HCT116 (cell line): ENCODE results near the gene MAPK8IP3. TPM values are rescaled to one million over a fixed set of nuclear protein-coding genes. Genes with fewer than 3 reads are reported as not detected.

Experiments used
- ATAC-seq: fragments of 200-7000 bp; cut with Tn5 transposase; 2 replicates; pipeline ENCODE4 v1.9.1; 2020; ENCODE audit warnings: mild to moderate bottlenecking, moderate library complexity
- BruUV-seq: library from RNA; stranded (reverse); fragments of 400-500 nt; replicated peaks from 2 replicates; lab custom pipeline; 2021; lab: Mats Ljungman, UMichigan
- CTCF ChIA-PET: fragments of 300-600 bp; sonication (Branson Sonifier 250); formaldehyde crosslinking; loops from one replicate; lab custom pipeline; 2021; ENCODE audit warnings: antibody characterized with exemption; lab: Charles Lee
- POLR2A ChIA-PET: fragments of 300-600, 350-600 bp; sonication (Branson Sonifier 250); formaldehyde crosslinking; loops from one replicate; lab custom pipeline; 2021; ENCODE audit warnings: antibody characterized with exemption; lab: Charles Lee
- RAD21 ChIA-PET, 2 experiments: fragments of 300-600 bp; sonication (Branson Sonifier 250); formaldehyde crosslinking; loops; one replicate each; lab custom pipeline; 2023; ENCODE audit warnings: low total read pairs in 2 of 2; ENCODE audit not compliant: uncharacterized antibody in 2 of 2, unreplicated experiment in 2 of 2, low non-redundant PET in 1 of 2; lab: Charles Lee
- DNase-seq: peaks from one replicate; pipeline ENCODE4 v3.0.0-alpha.2; 2010; ENCODE audit warnings: low read depth, low spot score
- H2AFZ ChIP-seq: fragments of 200-600 bp; shearing (Covaris generic), sonication (generic); 2 replicates; pipeline ENCODE4 v1.6.1; 2017; ENCODE audit warnings: low read depth, mixed run types, mixed read lengths, antibody characterized with exemption, low read length; ENCODE audit not compliant: poor library complexity, severe bottlenecking
- H3K27ac ChIP-seq: 2 replicates; pipeline ENCODE4 v1.5.1; 2012; ENCODE audit warnings: low read depth, low read length
- H3K27me3 ChIP-seq: fragments of 200-600 bp; sonication (generic); 2 replicates; pipeline ENCODE4 v1.6.1; 2016; ENCODE audit warnings: mixed run types, low read length, mixed read lengths; ENCODE audit not compliant: insufficient read depth
- H3K36me3 ChIP-seq, 2 experiments: fragments of 200-500 bp in 1 of 2; fragments of 200-600 bp in 1 of 2; sonication (Bioruptor generic) in 1 of 2; sonication (generic) in 1 of 2; 2 replicates each; pipeline versions ENCODE4 v1.5.1 to v1.6.1; 2014 to 2016; ENCODE audit warnings: low read length in 2 of 2, inconsistent platforms in 1 of 2, mixed read lengths in 1 of 2, mixed run types in 1 of 2; ENCODE audit not compliant: insufficient read depth in 2 of 2, control insufficient read depth in 1 of 2
- H3K4me1 ChIP-seq, 2 experiments: fragments of 200-600 bp in 1 of 2; sonication (generic) in 1 of 2; 2 replicates each; pipeline versions ENCODE4 v1.5.1 to v1.6.1; 2012 to 2017; ENCODE audit warnings: low read length in 2 of 2, inconsistent platforms in 1 of 2, mild to moderate bottlenecking in 1 of 2, mixed read lengths in 1 of 2, mixed run types in 1 of 2, moderate library complexity in 1 of 2; ENCODE audit not compliant: insufficient read depth in 2 of 2, control insufficient read depth in 1 of 2
- H3K4me2 ChIP-seq: fragments of 200-600 bp; sonication (generic); 2 replicates; pipeline ENCODE4 v1.6.1; 2017; ENCODE audit warnings: mixed run types, low read length, mixed read lengths
- H3K4me3 ChIP-seq, 2 experiments: fragments of 200-600 bp in 1 of 2; sonication (generic) in 1 of 2; replicated peaks in 1 of 2; 2 replicates each; pipeline ENCODE4 v1.5.1; 2011 to 2016; ENCODE audit warnings: low read length in 2 of 2, control low read depth in 1 of 2, low read depth in 1 of 2, mild to moderate bottlenecking in 1 of 2, mixed read lengths in 1 of 2, mixed run types in 1 of 2
- H3K79me2 ChIP-seq: fragments of 200-600 bp; sonication (generic); 2 replicates; pipeline ENCODE4 v1.6.1; 2017; ENCODE audit warnings: mild to moderate bottlenecking, mixed run types, low read length, moderate library complexity, mixed read lengths; ENCODE audit not compliant: insufficient read depth
- H3K9ac ChIP-seq: fragments of 200-600 bp; sonication (generic); 2 replicates; pipeline ENCODE4 v1.6.1; 2016; ENCODE audit warnings: low read length, mixed read lengths
- H3K9me2 ChIP-seq: fragments of 200-600 bp; sonication (generic), shearing (Covaris generic); 2 replicates; pipeline ENCODE4 v1.6.1; 2017; ENCODE audit warnings: mixed run types, mild to moderate bottlenecking, moderate library complexity; ENCODE audit not compliant: insufficient read depth
- H3K9me3 ChIP-seq, 2 experiments: fragments of 200-500 bp in 1 of 2; fragments of 200-600 bp in 1 of 2; sonication (Bioruptor generic) in 1 of 2; sonication (generic) in 1 of 2; 2 replicates each; pipeline ENCODE4 v1.6.1; 2014 to 2017; ENCODE audit warnings: low read length in 2 of 2, mixed read lengths in 2 of 2, inconsistent platforms in 1 of 2, low read depth in 1 of 2, mild to moderate bottlenecking in 1 of 2, mixed run types in 1 of 2, moderate library complexity in 1 of 2; ENCODE audit not compliant: control insufficient read depth in 1 of 2, insufficient read depth in 1 of 2
- H4K20me1 ChIP-seq: fragments of 200-600 bp; sonication (generic), shearing (Covaris generic); 2 replicates; pipeline ENCODE4 v1.6.1; 2017; ENCODE audit warnings: mixed run types, mild to moderate bottlenecking, moderate library complexity; ENCODE audit not compliant: insufficient read depth
- ATF3 ChIP-seq: IDR thresholded peaks from 2 replicates; pipeline ENCODE4 v1.6.1; 2012
- CBX3 ChIP-seq: IDR thresholded peaks from 2 replicates; pipeline ENCODE4 v1.6.1; 2012; ENCODE audit warnings: low read depth
- CEBPB ChIP-seq: IDR thresholded peaks from 2 replicates; pipeline ENCODE4 v1.6.1; 2012; ENCODE audit warnings: low read depth
- CTCF ChIP-seq, 3 experiments: fragments of 200-600 bp in 1 of 3; sonication (generic) in 1 of 3; IDR thresholded peaks in 2 of 3; conservative IDR thresholded peaks in 1 of 3; 2 replicates each; pipeline ENCODE4 v1.5.1; 2012 to 2017; ENCODE audit warnings: low read depth in 2 of 3, low read length in 2 of 3, antibody characterized with exemption in 1 of 3, borderline replicate concordance in 1 of 3, control low read depth in 1 of 3, mild to moderate bottlenecking in 1 of 3, mixed read lengths in 1 of 3, mixed run types in 1 of 3, moderate library complexity in 1 of 3; ENCODE audit not compliant: insufficient read depth in 1 of 3
- ELF1 ChIP-seq: IDR thresholded peaks from 2 replicates; pipeline ENCODE4 v1.6.1; 2012; ENCODE audit warnings: low read depth, borderline replicate concordance
- EZH2 ChIP-seq: fragments of 200-600 bp; sonication (generic); IDR thresholded peaks from 2 replicates; pipeline ENCODE4 v1.6.1; 2017; ENCODE audit warnings: antibody characterized with exemption, mixed run types
- EZH2phosphoT487 ChIP-seq: fragments of 200-600 bp; IDR thresholded peaks from 2 replicates; pipeline ENCODE4 v1.6.1; 2018; ENCODE audit warnings: antibody characterized with exemption, borderline replicate concordance
- FOSL1 ChIP-seq: IDR thresholded peaks from 2 replicates; pipeline ENCODE4 v1.6.1; 2012; ENCODE audit warnings: low read depth
- JUND ChIP-seq: IDR thresholded peaks from 2 replicates; pipeline ENCODE4 v1.6.1; 2012
- MAX ChIP-seq: IDR thresholded peaks from 2 replicates; pipeline ENCODE4 v1.6.1; 2012
- POLR2A ChIP-seq: IDR thresholded peaks from 2 replicates; pipeline ENCODE4 v1.7.0; 2011; ENCODE audit warnings: borderline replicate concordance; ENCODE audit not compliant: insufficient read depth, insufficient read length; ENCODE audit errors: extremely low read depth
- POLR2AphosphoS5 ChIP-seq: IDR thresholded peaks from 2 replicates; pipeline ENCODE4 v1.6.1; 2011; ENCODE audit warnings: mild to moderate bottlenecking, low read depth, low read length, moderate library complexity
- RAD21 ChIP-seq: IDR thresholded peaks from 2 replicates; pipeline ENCODE4 v1.6.1; 2012; ENCODE audit warnings: low read depth, mild to moderate bottlenecking
- REST ChIP-seq: IDR thresholded peaks from 2 replicates; pipeline ENCODE4 v1.6.1; 2012; ENCODE audit warnings: low read depth
- SIN3A ChIP-seq: IDR thresholded peaks from 2 replicates; pipeline ENCODE4 v1.6.1; 2012; ENCODE audit warnings: low read depth
- SP1 ChIP-seq: IDR thresholded peaks from 2 replicates; pipeline ENCODE4 v1.6.1; 2012; ENCODE audit warnings: low read depth
- SRF ChIP-seq: IDR thresholded peaks from 2 replicates; pipeline ENCODE4 v1.6.1; 2012; ENCODE audit warnings: low read depth
- TCF7L2 ChIP-seq: IDR thresholded peaks from 2 replicates; pipeline ENCODE4 v1.7.0; 2011; ENCODE audit warnings: borderline replicate concordance, inconsistent platforms; ENCODE audit not compliant: insufficient read depth, insufficient read length; ENCODE audit errors: extremely low read depth
- YY1 ChIP-seq: IDR thresholded peaks from 2 replicates; pipeline ENCODE4 v1.6.1; 2011; ENCODE audit warnings: low read length, low read depth, moderate library complexity, mild to moderate bottlenecking; ENCODE audit not compliant: insufficient replicate concordance; ENCODE audit errors: extremely low read depth
- ZFX ChIP-seq: fragments of 450-650 bp; IDR thresholded peaks from 2 replicates; pipeline ENCODE4 v1.6.1; 2017
- intact Hi-C: fragments of 100-400 bp; cut with micrococcal nuclease; formaldehyde crosslinking; loops from 2 replicates; pipeline ENCODE4 v1.10.0; 2022
- total RNA-seq: library from RNA; stranded (reverse); gene quantifications from one replicate; pipeline ENCODE4 v1.2.1, GENCODE V29; 2021; ENCODE audit not compliant: unreplicated experiment

Gene MAPK8IP3
- total RNA-seq, 1 experiment from 2014 or later: 75.3 TPM

GRCh38 chr16:1698680-1699079 is 7.3 kb upstream of the MAPK8IP3 start:
- no peaks in the 10 kb centered on the region for H3K9me3 ChIP-seq
- TF ChIP-seq FOSL1 (no peak), JUND (no peak), YY1 (no peak), REST (no peak), CEBPB (no peak), SIN3A (no peak), ATF3 (no peak), ELF1 (no peak), RAD21 (no peak), POLR2A (no peak), EZH2 (no peak), SP1 (no peak), MAX (no peak), POLR2AphosphoS5 (no peak), CBX3 (no peak), SRF (no peak), CTCF (IDR thresholded peaks at IDR 0.05 in 2 of 3, conservative IDR thresholded peaks at IDR 0.05 in 1 of 3; ENCODE audit: borderline replicate concordance in 1 of 3, insufficient read depth in 1 of 3, low read depth in 2 of 3, low read length in 2 of 3) (no peak), ZFX (no peak), TCF7L2 (no peak), EZH2phosphoT487 (no peak)
- TF ChIP-seq, all 23 proteins: peak for 0
- H2AFZ ChIP-seq: no peak overlapping the region
- intact Hi-C loops: no loop called here
- H4K20me1 ChIP-seq: 0 out of 2 replicates have a peak, but pooled peaks cover 4% of the 10 kb centered on the region
- no peaks in the 10 kb centered on the region for H3K27me3 ChIP-seq
- DNase-seq (no peak), ATAC-seq (no peak)
- peaks cover 35% of the 10 kb centered on the region for H3K79me2 ChIP-seq
- H3K4me3 ChIP-seq: no peak overlapping the region
- ChIA-PET POLR2A (no interaction called here), CTCF (no interaction called here), RAD21 (no interaction called here)
- peaks cover 0 to 4% of the 10 kb centered on the region in 2 experiments; a peak in 2 of 4 replicates for H3K4me1 ChIP-seq
- no peak overlapping the region for H3K9ac ChIP-seq
- no peak overlapping the region for H3K4me2 ChIP-seq
- BruUV-seq: no TSS peak
- H3K36me3 ChIP-seq: peaks cover 54 to 65% of the 10 kb centered on the region in 2 experiments
- no peak overlapping the region for H3K27ac ChIP-seq
- no peaks in the 10 kb centered on the region for H3K9me2 ChIP-seq
